GM12873 (cell line): ENCODE results near the gene TNFRSF25.

Experiments
- TF ChIP-seq, protein P1 (sequence below): IDR thresholded peaks from 2 replicates; pipeline ENCODE4 v1.5.1; 2012; ENCODE audit warnings: low read depth, mild to moderate bottlenecking, moderate library complexity, low read length, control low read depth; ENCODE audit not compliant: insufficient read depth; ENCODE audit errors: missing control alignments

Gene TNFRSF25

DNA sequence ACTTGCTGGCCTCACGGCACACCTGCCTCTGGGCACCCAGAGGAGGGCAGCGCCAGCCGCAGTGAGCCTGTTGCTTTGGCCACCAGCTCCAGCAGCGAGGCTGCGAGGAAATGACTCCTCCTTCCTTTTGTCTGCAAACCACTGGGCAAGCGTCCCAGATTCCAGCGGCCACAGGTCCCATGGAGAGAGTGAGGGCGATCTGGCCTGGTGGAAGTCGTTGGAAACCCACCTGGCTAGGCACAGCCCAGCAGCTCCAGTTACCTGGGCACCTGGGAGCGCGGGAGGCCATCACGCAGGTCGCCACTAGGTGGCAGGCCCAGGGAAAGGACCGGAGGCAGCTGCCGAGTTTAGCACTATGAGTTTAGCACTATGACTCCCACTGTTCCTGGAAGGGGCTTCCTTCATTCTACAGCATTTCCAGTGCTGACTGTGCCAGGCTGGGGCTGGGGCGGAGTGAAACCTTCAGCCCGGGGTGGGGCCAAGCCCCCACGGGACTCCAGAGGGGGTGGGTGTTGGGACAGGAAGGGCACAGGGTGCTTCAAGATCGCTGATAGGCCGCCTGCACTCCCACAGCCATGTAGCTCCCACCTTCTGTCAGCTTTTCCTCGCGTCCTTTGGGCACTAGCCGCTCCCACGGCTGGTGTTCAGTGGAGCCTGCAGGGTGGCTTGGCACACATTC, 42.5 kb downstream of the TNFRSF25 start:
- TF ChIP-seq, protein P1, sequence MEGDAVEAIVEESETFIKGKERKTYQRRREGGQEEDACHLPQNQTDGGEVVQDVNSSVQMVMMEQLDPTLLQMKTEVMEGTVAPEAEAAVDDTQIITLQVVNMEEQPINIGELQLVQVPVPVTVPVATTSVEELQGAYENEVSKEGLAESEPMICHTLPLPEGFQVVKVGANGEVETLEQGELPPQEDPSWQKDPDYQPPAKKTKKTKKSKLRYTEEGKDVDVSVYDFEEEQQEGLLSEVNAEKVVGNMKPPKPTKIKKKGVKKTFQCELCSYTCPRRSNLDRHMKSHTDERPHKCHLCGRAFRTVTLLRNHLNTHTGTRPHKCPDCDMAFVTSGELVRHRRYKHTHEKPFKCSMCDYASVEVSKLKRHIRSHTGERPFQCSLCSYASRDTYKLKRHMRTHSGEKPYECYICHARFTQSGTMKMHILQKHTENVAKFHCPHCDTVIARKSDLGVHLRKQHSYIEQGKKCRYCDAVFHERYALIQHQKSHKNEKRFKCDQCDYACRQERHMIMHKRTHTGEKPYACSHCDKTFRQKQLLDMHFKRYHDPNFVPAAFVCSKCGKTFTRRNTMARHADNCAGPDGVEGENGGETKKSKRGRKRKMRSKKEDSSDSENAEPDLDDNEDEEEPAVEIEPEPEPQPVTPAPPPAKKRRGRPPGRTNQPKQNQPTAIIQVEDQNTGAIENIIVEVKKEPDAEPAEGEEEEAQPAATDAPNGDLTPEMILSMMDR: peak; percentile 91

DNA sequence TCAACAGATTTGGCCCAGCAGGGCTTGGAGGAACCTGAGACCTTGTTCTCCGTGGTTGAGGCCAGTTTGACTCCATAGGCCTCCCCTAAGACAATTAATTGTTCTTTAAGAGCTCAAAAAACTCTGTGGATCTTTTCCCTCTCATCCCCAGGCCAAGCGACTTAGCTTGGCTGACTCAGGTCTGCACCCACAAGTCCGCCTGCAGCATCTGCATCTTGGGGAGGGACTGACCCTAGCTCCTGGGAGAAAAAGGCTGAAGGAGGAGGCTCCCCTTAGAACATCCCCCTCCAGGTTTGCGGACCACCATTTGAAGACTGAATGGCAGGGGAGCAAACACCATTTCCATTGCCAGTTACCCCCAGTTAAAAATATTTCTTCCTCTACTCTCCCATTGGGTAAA, 44.7 kb downstream of the TNFRSF25 start:
- TF ChIP-seq, protein P1: no peak

DNA sequence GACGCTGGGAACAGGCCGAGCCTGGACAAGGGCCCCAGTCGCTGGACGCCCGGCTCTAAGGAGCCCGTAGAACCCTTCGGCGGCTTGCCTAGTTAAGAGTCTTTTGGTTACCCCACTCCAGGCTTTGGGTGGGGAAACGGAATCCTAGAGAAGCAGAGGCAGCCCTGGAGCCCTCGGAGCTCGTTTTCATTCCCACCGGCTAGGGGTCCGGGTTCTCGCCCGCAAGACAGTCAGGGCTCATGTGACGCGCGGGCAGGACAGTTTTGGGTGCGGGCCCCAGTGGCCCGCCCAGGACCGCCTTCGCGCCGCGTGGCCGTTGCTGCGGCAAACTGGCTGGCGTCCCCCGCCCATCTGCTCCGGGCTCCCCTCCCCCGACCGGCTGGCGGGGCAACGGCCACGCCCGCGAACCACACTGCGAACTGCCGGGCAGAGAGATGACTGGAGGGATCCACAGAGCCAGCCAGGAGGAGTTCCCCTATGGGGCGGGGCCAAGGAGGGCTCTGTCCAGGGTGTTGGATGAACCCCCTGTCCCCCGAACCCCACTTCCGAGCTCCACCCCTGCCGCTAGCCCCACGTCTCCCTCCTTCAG, 45.4 kb downstream of the TNFRSF25 start:
- TF ChIP-seq, protein P1: no peak

DNA sequence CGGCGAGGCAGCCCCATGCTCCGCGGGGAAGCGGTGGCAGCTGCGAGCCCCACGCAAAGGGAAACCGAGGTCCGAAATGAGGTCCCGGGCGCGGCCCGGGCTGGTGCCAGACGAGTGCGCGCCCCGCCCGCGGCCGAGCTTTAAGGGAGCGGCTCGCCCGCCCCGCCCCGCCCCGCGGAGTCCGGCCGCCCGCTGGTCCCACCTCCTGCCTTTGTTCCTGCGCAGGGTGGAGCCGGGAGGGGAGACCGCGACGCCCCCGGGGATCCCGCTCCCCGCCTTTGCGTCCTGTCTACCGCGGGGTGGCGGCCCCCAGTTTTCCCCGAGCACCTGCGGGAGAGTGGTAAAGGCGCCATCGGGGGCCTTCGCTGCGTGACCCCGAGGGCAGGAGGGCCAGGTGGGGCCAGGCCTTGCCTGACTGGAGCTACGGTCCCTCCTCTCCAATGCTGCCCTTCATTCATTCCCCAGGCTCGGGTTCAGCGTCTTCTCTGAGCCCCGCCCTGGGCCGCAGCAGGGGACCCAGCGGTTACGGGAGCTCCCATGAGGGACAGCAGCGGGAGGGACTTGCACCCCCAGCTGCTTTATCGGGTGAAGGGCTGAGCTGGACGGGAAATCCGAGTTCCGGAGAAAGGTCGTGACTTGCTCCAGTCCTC, 46.0 kb downstream of the TNFRSF25 start, which contains the start of gene HES2:
TSS of gene HES2 (minus strand) at position 116 of the 650 bp plus-strand sequence. CDS start at position 17, 99 bp downstream.
- TF ChIP-seq, protein P1: no peak

DNA sequence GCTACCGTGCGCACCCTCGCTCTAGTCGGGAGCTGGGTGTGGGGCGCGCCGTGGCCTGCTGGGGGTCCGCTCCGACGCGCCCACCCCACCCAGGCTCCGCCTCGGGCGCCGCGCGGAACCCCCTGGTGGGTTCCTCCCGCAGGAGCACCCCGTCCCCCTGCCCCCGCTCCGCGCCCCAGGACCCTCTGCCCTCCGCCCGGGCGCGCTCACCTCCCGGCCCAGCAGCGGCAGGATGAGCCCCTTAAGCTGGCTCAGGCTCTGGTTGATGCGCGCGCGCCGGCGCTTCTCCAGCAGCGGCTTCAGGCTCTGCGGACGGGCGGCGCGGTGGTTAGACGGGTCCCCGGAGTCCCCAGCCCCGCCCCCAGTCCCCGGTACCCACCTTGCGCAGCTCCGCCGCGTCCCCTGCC, 46.6 kb downstream of the TNFRSF25 start:
- TF ChIP-seq, protein P1: no peak

DNA sequence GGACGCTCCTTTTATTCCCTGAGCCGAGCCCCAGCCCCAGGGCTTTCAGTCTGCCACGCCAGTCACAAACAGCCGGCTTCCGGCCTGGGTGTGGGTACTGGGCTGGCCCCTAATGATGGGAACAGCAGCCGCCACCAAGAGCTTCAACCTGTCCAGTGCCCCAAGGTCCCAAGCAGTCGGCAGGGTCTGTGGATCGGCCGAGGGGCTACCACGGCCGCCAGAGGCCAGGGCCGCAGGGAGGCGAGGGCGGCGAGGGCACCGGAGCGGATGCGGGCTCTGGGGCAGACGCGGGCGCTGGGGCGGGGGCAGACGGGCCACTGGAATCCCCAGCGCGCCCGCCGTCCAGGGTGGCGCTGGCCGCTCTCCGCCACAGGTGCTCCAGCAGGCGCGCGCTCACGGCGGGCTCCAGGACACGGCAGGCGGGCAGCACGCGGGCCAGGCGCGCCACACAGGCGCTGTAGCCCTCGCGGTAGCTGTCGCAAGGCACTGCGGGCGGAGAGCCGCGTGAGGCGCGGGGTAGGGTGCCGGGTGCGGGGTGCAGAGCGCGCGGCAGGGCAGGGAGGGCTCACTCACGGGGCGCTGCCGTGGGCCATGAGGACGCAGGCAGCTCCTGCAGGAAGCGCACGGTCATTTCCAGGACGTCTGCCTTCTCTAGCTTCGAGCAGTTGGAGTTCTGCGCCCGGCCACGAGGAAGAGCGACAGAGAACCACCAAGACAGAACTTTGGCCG, 47.1 kb downstream of the TNFRSF25 start:
- TF ChIP-seq, protein P1: no peak
